GDM1 (cell line): ENCODE data around the gene LAD1.

Experiments
- DNase-seq: peaks from one replicate; lab custom pipeline; 2025; lab: John Stamatoyannopoulos, UW

LAD1 gene

GRCh38 chr1:201418461-201418860 is 19.3 kb upstream of the LAD1 start:
- DNase-seq = no peak

GRCh38 chr1:201414051-201414738 is 15.1 kb upstream of the LAD1 start:
- DNase-seq = no peak

GRCh38 chr1:201411292-201411691 is 12.2 kb upstream of the LAD1 start:
- DNase-seq = no peak

GRCh38 chr1:201409440-201409839 is 10.3 kb upstream of the LAD1 start:
- no peak for DNase-seq

- no peak for DNase-seq
These were observed 9.7 kb upstream of the LAD1 start for GRCh38 chr1:201408834-201409200.

GRCh38 chr1:201408176-201408833 is 9.2 kb upstream of the LAD1 start:
- peak; percentile 68 for DNase-seq

- DNase-seq = no peak
These were observed 7.8 kb upstream of the LAD1 start for GRCh38 chr1:201406831-201407406.

GRCh38 chr1:201405484-201405831 is 6.3 kb upstream of the LAD1 start:
- no peak for DNase-seq

GRCh38 chr1:201404722-201405483 is 5.8 kb upstream of the LAD1 start:
- DNase-seq = no peak

GRCh38 chr1:201404055-201404454 is 4.9 kb upstream of the LAD1 start:
- no peak for DNase-seq

- no peak for DNase-seq
These were observed 4.2 kb upstream of the LAD1 start for GRCh38 chr1:201403359-201403758.

GRCh38 chr1:201401700-201402099 is 2.6 kb upstream of the LAD1 start:
- DNase-seq = no peak

GRCh38 chr1:201400852-201401230 is 1.7 kb upstream of the LAD1 start:
- no peak for DNase-seq

GRCh38 chr1:201400212-201400851 is 1.2 kb upstream of the LAD1 start:
- no peak for DNase-seq

GRCh38 chr1:201399352-201400126 is 415 bp upstream of the LAD1 start:
- DNase-seq = no peak

- no peak for DNase-seq
These were observed 1.4 kb downstream of the LAD1 start for GRCh38 chr1:201397675-201398074.

GRCh38 chr1:201396861-201397464 is 2.2 kb downstream of the LAD1 start:
- DNase-seq = no peak

GRCh38 chr1:201395936-201396335 is 3.2 kb downstream of the LAD1 start:
- no peak for DNase-seq

- no peak for DNase-seq
These were observed 4.5 kb downstream of the LAD1 start for GRCh38 chr1:201394591-201394990.

- DNase-seq = no peak
These were observed 6.0 kb downstream of the LAD1 start for GRCh38 chr1:201393076-201393475.
